ENCODE results near the gene PHACTR1. TPM values are rescaled to one million over a fixed set of nuclear protein-coding genes. Genes with fewer than 3 reads are reported as not detected.

PHACTR1 gene
- total and polyA plus RNA-seq, 2 experiments from 2014 or later, result 0.65 to 3.2 TPM

GRCh38 chr6:12751694-12752325 is 35.2 kb downstream of the PHACTR1 start:
- Histone ChIP-seq H2AFZ (no peak overlapping the region), H4K20me1 (ENCODE audit: insufficient read depth) (no peaks in the 10 kb centered on the region), H3K9me2 (ENCODE audit: insufficient read depth) (no peaks in the 10 kb centered on the region), H3K4me3 (no peak overlapping the region), H3K9ac (no peak overlapping the region), H3K4me1 (ENCODE audit: insufficient read depth) (no peaks in the 10 kb centered on the region), H3K9me3 (ENCODE audit: low read depth) (no peaks in the 10 kb centered on the region), H3F3A (ENCODE audit: insufficient read depth) (no peaks in the 10 kb centered on the region), H3K27ac (no peak overlapping the region), H3K27me3 (replicated peaks; ENCODE audit: insufficient read depth) (peaks cover 19% of the 10 kb centered on the region; the same call in 1 of the 2 replicates), H3K4me2 (ENCODE audit: unreplicated experiment) (no peak overlapping the region), H3K36me3 (ENCODE audit: low read depth) (no peaks in the 10 kb centered on the region), H3K79me2 (ENCODE audit: insufficient read depth) (no peaks in the 10 kb centered on the region)
- 18 to 22% methylated on average over 10 of the region's 10 CpGs for WGBS, 2 experiments (ENCODE audit: low coverage in 1 of 2, low lambda C conversion rate in 2 of 2, missing lambda C conversion rate in 2 of 2)
- DNase-seq, result peak; percentile 69
- TF ChIP-seq EZH2phosphoT487 (IDR thresholded peaks at IDR 0.05; ENCODE audit: insufficient read depth, low read depth) (no peak), EZH2 (IDR thresholded peaks at IDR 0.05; ENCODE audit: insufficient read depth, poor library complexity, severe bottlenecking) (no peak)
- in situ Hi-C loops (cut with MboI), result no loop called here

GRCh38 chr6:12753036-12753435 is 36.5 kb downstream of the PHACTR1 start:
- Histone ChIP-seq H3K9me3 (ENCODE audit: low read depth) (no peaks in the 10 kb centered on the region), H3K9ac (no peak overlapping the region), H3K4me2 (ENCODE audit: unreplicated experiment) (no peak overlapping the region), H3K4me1 (ENCODE audit: insufficient read depth) (no peaks in the 10 kb centered on the region), H3K27me3 (replicated peaks; ENCODE audit: insufficient read depth) (peaks cover 10% of the 10 kb centered on the region; the same call in 1 of the 2 replicates), H3K27ac (no peak overlapping the region), H3K79me2 (ENCODE audit: insufficient read depth) (no peaks in the 10 kb centered on the region), H2AFZ (no peak overlapping the region), H4K20me1 (ENCODE audit: insufficient read depth) (no peaks in the 10 kb centered on the region), H3F3A (ENCODE audit: insufficient read depth) (no peaks in the 10 kb centered on the region), H3K9me2 (ENCODE audit: insufficient read depth) (no peaks in the 10 kb centered on the region), H3K36me3 (ENCODE audit: low read depth) (no peaks in the 10 kb centered on the region), H3K4me3 (no peak overlapping the region)
- in situ Hi-C loops (cut with MboI), result no loop called here
- 69 to 74% methylated on average over 2 of the region's 2 CpGs for WGBS, 2 experiments (ENCODE audit: low coverage in 1 of 2, low lambda C conversion rate in 2 of 2, missing lambda C conversion rate in 2 of 2)
- no peak for DNase-seq
- TF ChIP-seq EZH2phosphoT487 (IDR thresholded peaks at IDR 0.05; ENCODE audit: insufficient read depth, low read depth), result no peak
- TF ChIP-seq EZH2 (IDR thresholded peaks at IDR 0.05; ENCODE audit: insufficient read depth, poor library complexity, severe bottlenecking), result no peak

GRCh38 chr6:12760226-12760625 is 43.7 kb downstream of the PHACTR1 start:
- Histone ChIP-seq H3K27me3 (replicated peaks; ENCODE audit: insufficient read depth) (no peaks in the 10 kb centered on the region), H3K4me1 (ENCODE audit: insufficient read depth) (peaks cover 29% of the 10 kb centered on the region), H3K9ac (no peak overlapping the region), H3K27ac (peak overlapping the region; percentile 94; the same call in 1 of the 2 replicates), H3K9me2 (ENCODE audit: insufficient read depth) (no peaks in the 10 kb centered on the region), H3K4me3 (no peak overlapping the region), H2AFZ (no peak overlapping the region), H3K4me2 (ENCODE audit: unreplicated experiment) (peak overlapping the region; percentile 56), H3K36me3 (ENCODE audit: low read depth) (no peaks in the 10 kb centered on the region), H3K9me3 (ENCODE audit: low read depth) (no peaks in the 10 kb centered on the region), H3K79me2 (ENCODE audit: insufficient read depth) (no peaks in the 10 kb centered on the region), H4K20me1 (ENCODE audit: insufficient read depth) (no peaks in the 10 kb centered on the region), H3F3A (ENCODE audit: insufficient read depth) (peaks cover 42% of the 10 kb centered on the region)
- in situ Hi-C loops (cut with MboI), result no loop called here
- DNase-seq, result no peak
- TF ChIP-seq EZH2phosphoT487 (IDR thresholded peaks at IDR 0.05; ENCODE audit: insufficient read depth, low read depth) (no peak), EZH2 (IDR thresholded peaks at IDR 0.05; ENCODE audit: insufficient read depth, poor library complexity, severe bottlenecking) (no peak)
- 46 to 51% methylated on average over 3 of the region's 3 CpGs for whole genome bisulfite sequencing, 2 experiments (ENCODE audit: low coverage in 1 of 2, low lambda C conversion rate in 2 of 2, missing lambda C conversion rate in 2 of 2)

GRCh38 chr6:12760911-12761310 is 44.3 kb downstream of the PHACTR1 start:
- peak overlapping the region; percentile 15; the same call in 1 of the 2 replicates for H3K9ac ChIP-seq
- peaks cover 29% of the 10 kb centered on the region for H3K4me1 ChIP-seq (ENCODE audit: insufficient read depth)
- peak overlapping the region; percentile 25 for H3K4me3 ChIP-seq
- no peak overlapping the region for H2AFZ ChIP-seq
- peak; percentile 39 for DNase-seq
- WGBS, 2 experiments (ENCODE audit: low coverage in 1 of 2, low lambda C conversion rate in 2 of 2, missing lambda C conversion rate in 2 of 2), result 44 to 52% methylated on average over 3 of the region's 3 CpGs
- H3K27ac ChIP-seq, result peak overlapping the region; percentile 94
- H4K20me1 ChIP-seq (ENCODE audit: insufficient read depth), result no peaks in the 10 kb centered on the region
- H3K4me2 ChIP-seq (ENCODE audit: unreplicated experiment), result peak overlapping the region; percentile 56
- H3K36me3 ChIP-seq (ENCODE audit: low read depth), result no peaks in the 10 kb centered on the region
- in situ Hi-C loops (cut with MboI), result no loop called here
- H3K9me3 ChIP-seq (ENCODE audit: low read depth), result no peaks in the 10 kb centered on the region
- TF ChIP-seq EZH2 (IDR thresholded peaks at IDR 0.05; ENCODE audit: insufficient read depth, poor library complexity, severe bottlenecking) (no peak), EZH2phosphoT487 (IDR thresholded peaks at IDR 0.05; ENCODE audit: insufficient read depth, low read depth) (no peak)
- no peaks in the 10 kb centered on the region for H3K79me2 ChIP-seq (ENCODE audit: insufficient read depth)
- no peaks in the 10 kb centered on the region for H3K27me3 ChIP-seq (replicated peaks; ENCODE audit: insufficient read depth)
- H3F3A ChIP-seq (ENCODE audit: insufficient read depth), result peaks cover 42% of the 10 kb centered on the region
- H3K9me2 ChIP-seq (ENCODE audit: insufficient read depth), result no peaks in the 10 kb centered on the region

Data from GM23248 (cell line).